Astrocyte (in vitro differentiated cells and primary cell): ENCODE data around the gene ARHGAP28. TPM values are rescaled to one million over a fixed set of nuclear protein-coding genes. Genes with fewer than 3 reads are reported as not detected.

ENCODE experiments used
- DNase-seq: peaks from one replicate; pipeline ENCODE4 v3.0.0-alpha.2; 2010; ENCODE audit warnings: low read depth
- FAIRE-seq: peaks from 2 replicates; lab custom pipeline; 2011; peaks lifted over from hg19 to GRCh38; lab: Jason Lieb, UNC
- H2AFZ ChIP-seq: 2 replicates; pipeline ENCODE4 v1.6.0; 2012; ENCODE audit warnings: low read depth, low read length, inconsistent platforms
- H3K27ac ChIP-seq: 2 replicates; pipeline ENCODE4 v1.5.1; 2011; ENCODE audit warnings: low read depth, low read length, inconsistent platforms
- H3K27me3 ChIP-seq: 2 replicates; pipeline ENCODE4 v1.6.0; 2011; ENCODE audit warnings: low read length, inconsistent platforms; ENCODE audit not compliant: insufficient read depth
- H3K36me3 ChIP-seq: 2 replicates; pipeline ENCODE4 v1.5.1; 2011; ENCODE audit warnings: low read length, inconsistent platforms; ENCODE audit not compliant: insufficient read depth
- H3K4me1 ChIP-seq: 2 replicates; pipeline ENCODE4 v1.5.1; 2011; ENCODE audit warnings: low read length, inconsistent platforms; ENCODE audit not compliant: insufficient read depth
- H3K4me2 ChIP-seq: 2 replicates; pipeline ENCODE4 v1.6.0; 2012; ENCODE audit warnings: low read length, inconsistent platforms
- H3K4me3 ChIP-seq: 2 replicates; pipeline ENCODE4 v1.5.1; 2011; ENCODE audit warnings: low read depth, mild to moderate bottlenecking, low read length, inconsistent platforms; ENCODE audit not compliant: insufficient read depth
- H3K79me2 ChIP-seq: 2 replicates; pipeline ENCODE4 v1.6.0; 2012; ENCODE audit warnings: mild to moderate bottlenecking, low read length, inconsistent platforms; ENCODE audit not compliant: insufficient read depth
- H3K9ac ChIP-seq: 2 replicates; pipeline ENCODE4 v1.6.0; 2012; ENCODE audit warnings: mild to moderate bottlenecking, low read length, inconsistent platforms
- H3K9me3 ChIP-seq: 2 replicates; pipeline ENCODE4 v1.5.1; 2012; ENCODE audit warnings: low read depth, mild to moderate bottlenecking, low read length, inconsistent platforms; ENCODE audit not compliant: insufficient read depth
- H4K20me1 ChIP-seq: 2 replicates; pipeline ENCODE4 v1.6.0; 2012; ENCODE audit warnings: low read length, inconsistent platforms; ENCODE audit not compliant: insufficient read depth
- H3K27ac Mint-ChIP-seq: one replicate; pipeline ENCODE4 v1.8.0; 2021; ENCODE audit warnings: mild to moderate bottlenecking, mixed read lengths; ENCODE audit not compliant: unreplicated experiment
- H3K27me3 Mint-ChIP-seq: one replicate; pipeline ENCODE4 v1.8.0; 2021; ENCODE audit warnings: low read depth, mixed read lengths; ENCODE audit not compliant: unreplicated experiment
- H3K36me3 Mint-ChIP-seq: one replicate; pipeline ENCODE4 v1.8.0; 2021; ENCODE audit warnings: low read depth, mixed read lengths; ENCODE audit not compliant: unreplicated experiment
- H3K4me1 Mint-ChIP-seq: one replicate; pipeline ENCODE4 v1.8.0; 2021; ENCODE audit warnings: low read depth, mixed read lengths; ENCODE audit not compliant: unreplicated experiment
- H3K4me3 Mint-ChIP-seq: one replicate; pipeline ENCODE4 v1.8.0; 2021; ENCODE audit warnings: mild to moderate bottlenecking, moderate library complexity, mixed read lengths; ENCODE audit not compliant: unreplicated experiment
- H3K9me3 Mint-ChIP-seq: one replicate; pipeline ENCODE4 v1.8.0; 2021; ENCODE audit warnings: mild to moderate bottlenecking, mixed read lengths; ENCODE audit not compliant: unreplicated experiment
- EZH2 ChIP-seq: IDR thresholded peaks from 2 replicates; pipeline ENCODE4 v1.6.1; 2012; ENCODE audit warnings: mild to moderate bottlenecking, low read length, inconsistent platforms; ENCODE audit not compliant: insufficient read depth
- total RNA-seq: library from RNA; stranded (reverse); gene quantifications from 2 replicates; pipeline ENCODE4 v1.2.1, GENCODE V29; 2021
- TF ChIP-seq, protein P1 (sequence below): IDR thresholded peaks from 2 replicates; pipeline ENCODE4 v1.5.1; 2011; ENCODE audit warnings: low read depth, mild to moderate bottlenecking, inconsistent platforms, low read length, moderate library complexity; ENCODE audit not compliant: insufficient read depth

ARHGAP28 gene
- total RNA-seq, 1 donor from 2014 or later = 15.5 TPM

DNA sequence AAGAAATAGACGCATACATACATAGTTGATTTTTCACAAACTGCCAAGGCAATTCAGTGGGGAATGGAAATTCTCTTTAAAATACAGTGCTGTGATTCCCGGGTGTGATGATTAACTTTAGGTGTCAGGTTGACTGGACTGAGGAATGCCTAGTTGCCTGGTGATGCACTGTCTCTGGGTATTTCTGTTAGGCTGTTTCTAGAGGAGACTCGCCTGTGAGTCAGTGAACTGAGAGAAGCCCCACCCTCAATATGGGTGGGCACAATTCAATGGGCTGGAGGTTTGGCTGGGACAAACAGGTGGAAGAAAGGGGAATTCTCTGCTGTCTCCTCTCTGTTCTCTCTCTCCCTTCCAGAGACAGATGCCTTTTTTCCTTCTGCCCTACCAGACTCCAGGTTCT, 187.6 kb downstream of the ARHGAP28 start:
- Mint-ChIP-seq H3K4me3 (no peak overlapping the region), H3K4me1 (peaks cover 6% of the 10 kb centered on the region), H3K36me3 (no peaks in the 10 kb centered on the region), H3K27ac (no peak overlapping the region), H3K9me3 (peaks cover under 1% of the 10 kb centered on the region), H3K27me3 (no peaks in the 10 kb centered on the region)
- no peaks in the 10 kb centered on the region for H3K36me3 ChIP-seq
- no peak for FAIRE-seq
- no peak for TF ChIP-seq EZH2
- TF ChIP-seq, protein P1, sequence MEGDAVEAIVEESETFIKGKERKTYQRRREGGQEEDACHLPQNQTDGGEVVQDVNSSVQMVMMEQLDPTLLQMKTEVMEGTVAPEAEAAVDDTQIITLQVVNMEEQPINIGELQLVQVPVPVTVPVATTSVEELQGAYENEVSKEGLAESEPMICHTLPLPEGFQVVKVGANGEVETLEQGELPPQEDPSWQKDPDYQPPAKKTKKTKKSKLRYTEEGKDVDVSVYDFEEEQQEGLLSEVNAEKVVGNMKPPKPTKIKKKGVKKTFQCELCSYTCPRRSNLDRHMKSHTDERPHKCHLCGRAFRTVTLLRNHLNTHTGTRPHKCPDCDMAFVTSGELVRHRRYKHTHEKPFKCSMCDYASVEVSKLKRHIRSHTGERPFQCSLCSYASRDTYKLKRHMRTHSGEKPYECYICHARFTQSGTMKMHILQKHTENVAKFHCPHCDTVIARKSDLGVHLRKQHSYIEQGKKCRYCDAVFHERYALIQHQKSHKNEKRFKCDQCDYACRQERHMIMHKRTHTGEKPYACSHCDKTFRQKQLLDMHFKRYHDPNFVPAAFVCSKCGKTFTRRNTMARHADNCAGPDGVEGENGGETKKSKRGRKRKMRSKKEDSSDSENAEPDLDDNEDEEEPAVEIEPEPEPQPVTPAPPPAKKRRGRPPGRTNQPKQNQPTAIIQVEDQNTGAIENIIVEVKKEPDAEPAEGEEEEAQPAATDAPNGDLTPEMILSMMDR = no peak
- no peaks in the 10 kb centered on the region for H4K20me1 ChIP-seq
- H3K4me1 ChIP-seq = no peaks in the 10 kb centered on the region
- H3K79me2 ChIP-seq = no peaks in the 10 kb centered on the region
- H3K9me3 ChIP-seq = no peaks in the 10 kb centered on the region
- no peak overlapping the region for H3K9ac ChIP-seq
- no peak overlapping the region for H3K4me3 ChIP-seq
- H3K27ac ChIP-seq = no peak overlapping the region
- peaks cover 3% of the 10 kb centered on the region for H3K27me3 ChIP-seq
- H3K4me2 ChIP-seq = no peak overlapping the region
- no peak for DNase-seq
- no peak overlapping the region for H2AFZ ChIP-seq

DNA sequence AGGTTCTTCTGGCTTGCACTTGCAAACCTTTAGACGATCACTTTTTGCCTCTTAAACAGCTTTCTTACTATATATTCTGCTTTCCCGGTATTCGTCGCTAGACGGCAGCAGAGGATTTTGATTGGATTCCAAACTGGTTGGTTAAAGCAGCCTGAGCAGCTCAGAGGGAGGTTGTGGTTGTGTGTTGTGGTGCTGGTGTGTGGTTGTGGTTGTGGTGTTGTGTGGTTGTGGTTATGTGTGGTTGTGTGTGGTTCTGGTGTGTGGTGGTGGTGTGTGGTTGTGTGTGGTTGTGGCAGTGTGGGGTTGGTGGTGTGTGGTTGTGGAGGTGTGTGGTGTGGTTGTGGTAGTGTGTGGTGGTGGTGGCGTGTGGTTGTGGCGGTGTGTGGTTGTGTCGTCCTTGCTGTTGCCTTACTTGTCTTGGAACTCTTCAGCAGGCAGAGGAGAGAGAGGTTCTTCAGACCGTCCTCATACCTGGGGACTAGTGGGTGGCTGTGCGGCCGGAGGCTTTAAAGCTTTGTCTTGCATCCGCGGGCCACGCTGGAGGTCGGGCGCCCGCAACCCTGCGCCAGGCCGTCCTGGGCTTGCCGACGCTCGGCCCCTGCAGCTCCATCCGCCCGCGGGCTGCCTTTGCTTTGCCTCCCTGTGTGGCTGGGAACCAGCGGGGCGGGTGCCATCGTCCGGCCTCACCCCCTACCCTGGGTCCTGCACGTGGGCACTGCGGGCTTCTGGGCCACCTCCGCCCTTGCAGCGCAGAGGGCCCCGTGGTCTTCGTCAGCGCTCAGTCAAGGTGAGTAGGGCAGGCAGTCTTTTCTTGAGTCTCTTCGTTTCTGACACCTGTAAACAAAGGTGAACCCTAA, 190.8 kb downstream of the ARHGAP28 start:
- no peaks in the 10 kb centered on the region for H3K79me2 ChIP-seq

More for the DNA sequence above, 190.8 kb downstream of the ARHGAP28 start:
- peaks cover 3% of the 10 kb centered on the region for H3K27me3 ChIP-seq
- H3K4me3 Mint-ChIP-seq = no peak overlapping the region
- H4K20me1 ChIP-seq = no peaks in the 10 kb centered on the region
- peak; percentile 13 for FAIRE-seq
- DNase-seq = peak; percentile 39
- H3K4me2 ChIP-seq = no peak overlapping the region
- H3K9me3 ChIP-seq = no peaks in the 10 kb centered on the region
- H3K36me3 ChIP-seq = no peaks in the 10 kb centered on the region
- TF ChIP-seq, protein P1 = peak; percentile 93
- TF ChIP-seq EZH2 = no peak
- no peak overlapping the region for H3K9ac ChIP-seq
- H3K27ac Mint-ChIP-seq = no peak overlapping the region
- no peaks in the 10 kb centered on the region for H3K27me3 Mint-ChIP-seq
- no peak overlapping the region for H3K27ac ChIP-seq
- H2AFZ ChIP-seq = no peak overlapping the region
- H3K36me3 Mint-ChIP-seq = no peaks in the 10 kb centered on the region
- H3K4me1 Mint-ChIP-seq = peaks cover 12% of the 10 kb centered on the region
- H3K4me3 ChIP-seq = no peak overlapping the region
- H3K4me1 ChIP-seq = no peaks in the 10 kb centered on the region
- H3K9me3 Mint-ChIP-seq = no peaks in the 10 kb centered on the region
